ENCODE measurements around the gene SLC6A3.

Gene SLC6A3

DNA sequence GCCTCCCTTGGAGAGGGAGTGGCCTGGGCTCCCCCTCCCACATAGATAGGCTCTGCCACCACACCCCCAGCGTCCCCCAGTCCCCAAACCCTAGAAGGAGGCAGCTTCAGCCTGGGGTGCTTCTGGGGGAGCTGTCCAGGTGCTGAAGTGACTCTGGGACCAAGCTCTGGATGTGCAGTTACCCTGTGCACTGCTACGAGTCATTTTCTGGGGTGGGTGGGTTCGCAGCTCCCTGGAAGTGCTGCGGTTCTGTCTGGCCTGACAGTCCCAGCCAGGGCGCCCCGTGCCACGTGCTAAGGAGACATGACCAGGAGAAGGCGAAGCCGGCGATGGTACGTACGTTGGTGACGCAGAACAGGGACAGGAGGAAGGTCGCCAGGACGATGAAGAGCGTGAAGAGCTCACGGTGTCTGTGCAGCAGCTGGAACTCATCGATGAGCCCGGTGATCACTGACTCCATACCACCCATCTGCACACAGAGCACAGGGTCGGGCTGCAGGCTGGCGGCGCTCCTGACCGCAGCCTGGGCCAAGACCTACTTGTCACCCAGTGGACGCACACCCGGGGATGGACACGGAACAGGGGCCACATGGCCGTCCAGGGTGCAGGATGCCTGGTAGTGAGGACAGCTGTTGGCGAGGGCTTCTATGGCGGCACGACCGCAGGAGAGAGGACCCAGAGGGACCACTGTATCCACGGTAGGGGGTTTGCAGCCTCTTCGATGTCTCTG lies 35.7 kb downstream of the SLC6A3 start:
- no peak for TF ChIP-seq JUND (IDR thresholded peaks at IDR 0.05; ENCODE audit: low read depth)
- peak; percentile 76 to 80 for DNase-seq (ENCODE audit: low read depth in 1 of 2, low spot score in 1 of 2)
- in situ Hi-C loops (cut with HindIII; ENCODE audit: low pct_unique_long_range_greater_than_20kb, low sequenced_read_pairs) = no loop called here

DNA sequence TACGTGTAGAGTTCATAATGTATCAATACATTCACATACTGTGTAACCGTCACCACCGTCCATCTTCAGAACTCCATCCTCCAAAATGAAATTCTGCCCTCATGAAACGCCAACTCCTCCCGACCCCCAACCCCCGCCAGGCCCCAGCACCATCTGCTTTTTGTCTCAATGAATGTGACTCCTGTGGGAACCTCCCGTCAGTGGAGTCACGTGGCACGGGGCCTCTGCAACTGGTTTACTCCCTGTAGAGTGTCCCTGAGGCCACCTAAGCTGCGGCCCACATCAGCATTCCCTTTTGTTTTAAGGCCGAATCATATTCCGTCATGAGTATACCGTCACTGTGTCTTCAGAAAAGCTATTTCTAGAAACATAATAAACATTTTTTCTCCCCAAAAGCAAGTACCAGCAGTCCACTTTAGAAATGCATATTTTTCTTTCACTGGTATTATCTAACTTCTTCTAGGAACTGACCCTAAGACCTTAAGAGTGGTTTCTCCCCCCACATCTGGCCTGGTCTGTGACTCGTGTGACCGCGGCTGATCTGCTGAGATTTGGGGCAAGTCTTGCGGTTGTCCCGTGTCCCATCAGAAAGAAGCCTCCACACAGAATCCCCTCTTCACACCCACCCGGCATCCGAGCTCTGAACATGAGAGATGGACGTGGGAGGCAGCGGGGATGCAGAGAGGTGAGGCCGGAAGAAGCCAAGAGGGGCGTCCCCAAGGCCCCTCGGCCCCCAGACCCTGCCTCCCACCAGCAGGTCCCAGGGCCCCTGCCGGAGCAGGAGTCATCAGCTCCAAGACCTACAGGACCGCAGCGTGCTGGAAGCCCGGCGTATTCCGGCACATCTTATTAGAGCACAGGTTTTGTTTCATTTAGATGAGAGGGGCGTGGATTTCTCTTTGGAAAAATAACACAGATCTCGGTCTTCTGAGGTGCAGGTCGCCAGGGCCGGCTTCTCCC lies 38.3 kb downstream of the SLC6A3 start:
- no peak for TF ChIP-seq JUND (IDR thresholded peaks at IDR 0.05; ENCODE audit: low read depth)
- no peak for DNase-seq (ENCODE audit: low read depth in 1 of 2, low spot score in 1 of 2)
- in situ Hi-C loops (cut with HindIII; ENCODE audit: low pct_unique_long_range_greater_than_20kb, low sequenced_read_pairs) = no loop called here

DNA sequence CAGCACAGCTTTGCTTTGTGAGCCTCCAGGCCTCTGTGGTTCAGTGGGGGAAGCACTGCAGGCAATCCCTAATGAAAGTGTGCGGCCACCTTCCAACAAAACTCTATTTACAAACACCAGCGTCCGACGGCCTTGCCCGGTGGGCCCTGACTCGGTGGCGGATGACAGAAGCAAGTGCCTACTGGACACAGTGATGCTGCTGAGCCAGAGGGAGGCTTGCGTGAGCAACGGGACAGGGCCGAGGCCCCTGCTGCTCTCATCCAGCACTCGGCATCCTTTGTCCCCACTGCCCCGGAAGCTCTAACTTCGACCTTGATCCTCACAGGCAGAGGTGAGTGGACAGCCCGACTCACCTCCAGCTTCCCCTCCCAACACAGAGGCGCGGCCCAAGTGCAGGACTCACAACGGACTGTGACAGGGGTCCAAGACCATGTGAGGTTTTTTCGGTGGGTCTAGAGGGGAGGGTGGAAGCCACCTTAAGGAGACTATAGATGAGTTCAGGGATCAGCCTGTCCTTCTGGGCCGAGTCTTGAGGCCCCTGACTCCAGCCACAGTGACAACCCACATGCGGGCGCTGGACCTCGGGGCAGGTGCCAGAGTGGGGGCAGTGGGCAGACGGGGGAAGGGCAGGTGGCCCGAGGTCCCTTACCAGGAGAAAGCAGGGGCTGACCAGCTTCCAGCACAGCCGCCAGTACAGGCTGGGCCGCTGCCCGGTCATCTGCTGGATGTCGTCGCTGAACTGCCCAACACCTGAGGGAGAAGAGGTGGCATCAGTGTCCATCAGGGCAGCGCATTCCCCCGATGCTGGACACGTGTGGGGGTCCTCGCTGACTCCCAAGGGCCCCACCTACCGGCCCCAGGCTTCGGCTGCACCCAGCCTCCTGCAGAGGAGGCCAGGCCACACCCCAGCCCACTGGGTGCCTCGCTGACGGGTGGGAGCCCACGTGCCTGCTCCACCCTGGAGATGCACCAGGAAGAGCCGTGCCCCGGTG lies 39.4 kb downstream of the SLC6A3 start:
- no peak for TF ChIP-seq JUND (IDR thresholded peaks at IDR 0.05; ENCODE audit: low read depth)
- in situ Hi-C loops (cut with HindIII; ENCODE audit: low pct_unique_long_range_greater_than_20kb, low sequenced_read_pairs) = no loop called here
- no peak for DNase-seq (ENCODE audit: low read depth in 1 of 2, low spot score in 1 of 2)

DNA sequence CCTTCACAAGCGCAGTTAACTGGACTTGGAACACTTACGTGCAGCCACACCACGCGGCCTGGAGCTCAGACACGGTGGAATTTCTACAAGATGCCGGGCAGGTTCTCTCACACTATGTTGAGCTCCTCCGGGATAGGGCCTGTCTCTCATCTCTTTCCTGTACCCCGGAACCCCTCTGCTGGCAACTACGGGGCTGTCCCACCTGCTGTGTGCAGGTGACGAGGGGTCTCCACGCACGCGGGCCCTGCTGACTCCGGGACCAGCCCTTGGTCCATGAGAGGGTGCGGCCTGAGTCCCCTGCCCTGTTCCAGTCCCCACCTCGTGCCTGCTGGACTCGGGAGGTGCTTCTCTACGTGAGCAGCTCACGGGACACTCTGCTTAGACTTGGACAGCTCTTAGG lies 40.1 kb downstream of the SLC6A3 start:
- no peak for DNase-seq (ENCODE audit: low read depth in 1 of 2, low spot score in 1 of 2)
- in situ Hi-C loops (cut with HindIII; ENCODE audit: low pct_unique_long_range_greater_than_20kb, low sequenced_read_pairs) = no loop called here
- no peak for TF ChIP-seq JUND (IDR thresholded peaks at IDR 0.05; ENCODE audit: low read depth)

DNA sequence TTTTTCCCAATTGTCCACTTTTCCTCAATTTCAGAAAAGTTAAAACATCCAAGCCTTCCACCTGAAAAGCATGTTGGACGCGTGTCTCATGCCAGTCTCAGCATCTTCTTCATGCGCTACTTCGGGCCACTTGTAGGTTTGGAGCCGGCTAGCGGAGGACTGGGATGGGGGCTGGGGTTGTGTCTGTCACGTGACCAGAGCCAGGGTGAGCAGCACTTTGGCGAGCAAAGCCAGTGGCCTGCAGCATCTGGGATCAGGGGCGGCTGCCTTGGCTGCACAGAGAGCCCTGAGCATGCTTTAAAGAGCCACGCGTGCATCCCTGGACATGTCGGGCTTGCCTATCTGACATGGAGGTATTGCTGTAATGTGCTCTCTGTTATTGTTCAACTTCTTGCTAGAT lies 41.2 kb downstream of the SLC6A3 start:
- no peak for DNase-seq (ENCODE audit: low read depth in 1 of 2, low spot score in 1 of 2)
- TF ChIP-seq JUND (IDR thresholded peaks at IDR 0.05; ENCODE audit: low read depth) = no peak
- in situ Hi-C loops (cut with HindIII; ENCODE audit: low pct_unique_long_range_greater_than_20kb, low sequenced_read_pairs) = no loop called here

DNA sequence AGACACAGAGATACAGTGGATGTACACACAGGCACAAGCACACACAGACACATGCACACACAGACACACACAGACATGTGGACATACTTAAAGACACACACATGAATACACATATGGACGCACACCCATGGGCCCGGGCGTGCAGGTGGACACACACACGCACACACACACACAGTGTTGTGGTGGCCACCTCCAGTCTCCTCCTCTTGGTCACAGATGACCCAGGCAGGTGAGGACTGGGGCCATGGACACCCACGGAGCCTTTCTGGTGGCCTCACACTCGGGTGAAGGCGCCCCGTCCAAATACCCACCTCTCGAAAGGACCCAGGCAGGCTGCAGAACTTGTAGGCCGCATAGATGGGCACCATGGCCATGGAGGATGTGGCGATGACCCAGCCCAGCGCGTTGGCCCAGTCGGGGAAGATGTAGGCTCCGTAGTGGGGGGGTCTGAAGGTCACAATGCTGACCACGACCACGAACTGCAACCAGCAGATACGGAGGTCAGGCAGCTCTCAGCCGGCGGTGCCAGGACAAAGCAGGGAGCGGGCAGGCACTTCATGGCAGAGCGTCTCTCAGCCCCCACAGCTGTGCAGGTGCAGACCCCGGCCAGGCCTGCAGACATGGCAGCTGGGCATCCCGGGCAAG lies 42.5 kb downstream of the SLC6A3 start:
- TF ChIP-seq JUND (IDR thresholded peaks at IDR 0.05; ENCODE audit: low read depth) = no peak
- in situ Hi-C loops (cut with HindIII; ENCODE audit: low pct_unique_long_range_greater_than_20kb, low sequenced_read_pairs) = no loop called here
- DNase-seq (ENCODE audit: low read depth in 1 of 2, low spot score in 1 of 2) = no peak

DNA sequence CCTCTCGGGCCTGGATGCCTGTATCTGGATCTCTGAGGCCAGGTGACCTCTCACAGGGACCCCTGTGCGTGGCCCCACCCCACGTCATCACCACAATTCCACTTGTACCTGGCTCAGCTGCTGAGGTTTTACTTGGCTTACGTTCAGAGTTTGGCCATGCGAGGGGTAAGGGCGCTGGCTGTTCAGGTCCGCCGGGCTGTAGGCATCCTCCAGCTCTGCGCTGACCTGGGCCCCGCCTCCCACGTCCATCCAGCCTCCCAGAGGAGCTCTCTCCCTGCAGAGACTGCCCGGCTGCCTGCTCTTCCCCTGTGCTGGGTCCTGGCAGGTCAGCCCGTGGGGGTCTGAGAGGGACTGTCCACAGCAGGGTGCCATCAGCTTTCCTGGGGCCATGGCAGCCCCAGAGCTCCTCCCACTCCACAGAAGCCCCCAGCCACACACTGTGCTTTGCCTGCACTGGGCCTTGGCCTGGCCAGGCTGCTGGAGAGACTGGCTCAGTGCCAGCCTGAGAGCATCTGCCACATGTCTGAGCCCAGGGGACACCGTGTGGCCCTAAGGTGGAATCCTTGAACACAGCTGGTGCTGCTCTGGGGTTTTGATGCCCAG lies 43.6 kb downstream of the SLC6A3 start:
- in situ Hi-C loops (cut with HindIII; ENCODE audit: low pct_unique_long_range_greater_than_20kb, low sequenced_read_pairs) = no loop called here
- TF ChIP-seq JUND (IDR thresholded peaks at IDR 0.05; ENCODE audit: low read depth) = no peak
- DNase-seq (ENCODE audit: low read depth in 1 of 2, low spot score in 1 of 2) = no peak

DNA sequence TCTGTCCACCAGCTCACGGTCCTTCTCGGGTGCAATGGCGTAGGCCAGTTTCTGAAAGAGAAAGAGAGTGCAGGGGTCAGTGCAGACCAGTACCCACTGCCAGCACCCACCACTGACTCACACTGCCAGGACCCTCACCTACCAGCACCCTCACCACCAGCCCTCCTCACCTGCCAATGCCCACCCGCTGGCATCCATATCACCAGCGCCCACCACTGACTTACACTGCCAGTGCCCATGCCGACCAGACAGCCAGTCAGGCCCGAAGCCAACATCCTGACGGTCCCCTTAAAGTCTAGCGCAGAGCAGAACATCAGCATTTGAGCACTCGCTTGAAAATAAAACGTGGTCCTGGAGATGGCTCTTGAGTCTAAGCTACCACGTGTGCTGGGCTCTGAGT lies 44.3 kb downstream of the SLC6A3 start:
- in situ Hi-C loops (cut with HindIII; ENCODE audit: low pct_unique_long_range_greater_than_20kb, low sequenced_read_pairs) = no loop called here
- no peak for TF ChIP-seq JUND (IDR thresholded peaks at IDR 0.05; ENCODE audit: low read depth)

DNA sequence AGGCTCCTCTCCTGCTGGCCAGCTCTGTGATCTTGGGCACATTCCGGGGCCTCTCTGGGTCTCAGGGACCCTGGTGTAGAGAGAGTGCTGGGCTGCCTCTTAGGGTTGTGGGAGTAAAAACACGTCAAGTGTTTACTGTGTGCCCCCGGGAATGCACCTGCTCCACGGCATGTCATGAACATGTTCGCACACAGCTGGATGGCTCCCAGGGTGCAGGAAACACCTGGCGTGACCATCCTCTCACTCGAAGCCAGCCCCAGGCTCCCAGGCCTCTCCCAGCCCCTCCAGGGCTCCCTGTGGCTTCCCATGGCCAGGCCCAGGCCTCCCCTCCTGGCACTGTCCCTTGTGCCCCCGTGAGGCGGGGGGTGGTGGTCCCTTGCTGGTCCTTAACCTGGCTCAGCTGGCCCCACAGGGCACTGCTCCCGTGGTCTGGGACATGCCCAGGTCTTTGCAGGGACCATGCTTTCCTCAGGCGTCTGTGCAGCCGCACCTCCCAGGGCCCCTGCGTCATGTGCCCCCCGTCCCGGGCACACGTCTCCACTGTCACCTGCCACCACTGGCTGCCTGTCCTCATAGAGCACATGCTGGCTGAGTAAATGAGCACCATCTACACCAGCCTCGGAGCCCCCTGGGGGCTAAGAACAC lies 44.9 kb downstream of the SLC6A3 start:
- in situ Hi-C loops (cut with HindIII; ENCODE audit: low pct_unique_long_range_greater_than_20kb, low sequenced_read_pairs) = no loop called here
- no peak for TF ChIP-seq JUND (IDR thresholded peaks at IDR 0.05; ENCODE audit: low read depth)
- no peak for DNase-seq (ENCODE audit: low read depth in 1 of 2, low spot score in 1 of 2)

More for the DNA sequence above, 44.3 kb downstream of the SLC6A3 start:
- no peak for DNase-seq (ENCODE audit: low read depth in 1 of 2, low spot score in 1 of 2)

DNA sequence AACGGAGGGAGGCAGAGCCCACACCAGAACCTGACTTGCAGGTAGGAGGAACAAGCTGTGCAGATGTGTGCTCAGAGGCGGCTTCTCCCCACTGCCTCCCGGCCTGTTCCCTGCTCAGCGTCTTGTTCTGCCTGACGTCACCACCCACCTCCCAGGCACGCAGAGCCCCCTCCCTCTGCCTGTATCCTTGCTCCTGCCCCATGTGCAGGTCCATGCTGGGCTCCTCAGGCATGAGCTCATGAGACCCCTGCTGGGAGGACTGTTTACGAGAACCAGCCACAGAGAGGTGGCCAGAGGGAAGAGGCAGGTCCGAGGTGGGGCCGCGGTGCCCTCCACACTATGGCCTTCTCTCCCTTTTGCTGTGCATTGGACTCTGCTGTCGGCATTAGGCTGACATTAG lies 45.5 kb downstream of the SLC6A3 start:
- in situ Hi-C loops (cut with HindIII; ENCODE audit: low pct_unique_long_range_greater_than_20kb, low sequenced_read_pairs) = no loop called here
- no peak for TF ChIP-seq JUND (IDR thresholded peaks at IDR 0.05; ENCODE audit: low read depth)

DNA sequence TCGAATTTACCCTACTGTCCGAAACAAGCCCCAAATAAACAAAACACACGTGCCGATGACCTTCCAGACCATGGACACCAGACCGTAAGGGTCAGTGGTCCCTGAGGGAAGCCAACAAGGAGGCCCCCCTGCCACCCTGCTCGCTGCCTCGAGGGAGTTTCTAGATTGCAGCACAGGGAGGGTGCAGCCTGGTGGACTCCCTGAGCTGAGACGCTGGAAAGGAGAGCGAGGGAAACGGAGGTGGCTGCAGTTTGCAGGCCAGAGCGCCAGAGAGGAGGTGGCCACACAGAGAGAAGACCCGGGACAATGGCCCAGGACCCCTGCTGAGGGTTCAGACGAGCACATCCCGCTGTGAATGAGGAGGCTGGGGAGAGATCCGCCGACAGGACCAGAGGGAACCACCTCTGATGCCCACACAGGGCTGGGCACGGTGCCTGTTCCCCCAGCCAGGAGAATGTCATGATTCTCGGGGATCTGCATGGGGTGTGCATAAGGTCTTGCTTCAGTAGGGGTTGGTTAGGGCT lies 48.9 kb downstream of the SLC6A3 start:
- TF ChIP-seq JUND (IDR thresholded peaks at IDR 0.05; ENCODE audit: low read depth) = no peak
- DNase-seq (ENCODE audit: low read depth in 1 of 2, low spot score in 1 of 2) = no peak
- in situ Hi-C loops (cut with HindIII; ENCODE audit: low pct_unique_long_range_greater_than_20kb, low sequenced_read_pairs) = no loop called here

More for the DNA sequence above, 45.5 kb downstream of the SLC6A3 start:
- peak in 1 of 2 experiments; percentile 30 for DNase-seq (ENCODE audit: low read depth in 1 of 2, low spot score in 1 of 2)

Measured in T47D (cell line).